GM21529 (cell line): Measurements from ENCODE around the gene NAV1.
A peak's percentile ranks its signal among the peaks of the same experiment; 100 is the strongest.

Source experiments
- ATAC-seq: cut with Tn5 transposase; IDR thresholded peaks from one replicate; pipeline ENCODE4 v1.9.1; 2021; ENCODE audit not compliant: unreplicated experiment

NAV1 gene

GRCh38 chr1:201502511-201502857 lies 36.4 kb upstream of the NAV1 start:
- no peak for ATAC-seq

GRCh38 chr1:201503397-201504176 lies 35.3 kb upstream of the NAV1 start:
- no peak for ATAC-seq

- ATAC-seq = no peak
These were observed 34.7 kb upstream of the NAV1 start for GRCh38 chr1:201504179-201504631.

GRCh38 chr1:201504799-201505502 lies 34.0 kb upstream of the NAV1 start:
- no peak for ATAC-seq

- ATAC-seq = no peak
These were observed 33.4 kb upstream of the NAV1 start for GRCh38 chr1:201505503-201505890.

- no peak for ATAC-seq
These were observed 32.8 kb upstream of the NAV1 start for GRCh38 chr1:201506092-201506491.

GRCh38 chr1:201506557-201507359 lies 32.2 kb upstream of the NAV1 start, which contains the start of gene CSRP1:
CSRP1 (minus strand) TSS chr1:201507123; CDS start chr1:201496303, 10,820 bp downstream.
- peak; percentile 85 for ATAC-seq

- peak; percentile 1 for ATAC-seq
These were observed 31.6 kb upstream of the NAV1 start for GRCh38 chr1:201507360-201507675.

GRCh38 chr1:201508809-201509208 lies 30.1 kb upstream of the NAV1 start:
- ATAC-seq = no peak

GRCh38 chr1:201509601-201510374 lies 29.1 kb upstream of the NAV1 start:
- no peak for ATAC-seq

GRCh38 chr1:201510734-201511133 lies 28.2 kb upstream of the NAV1 start:
- ATAC-seq = no peak

GRCh38 chr1:201511396-201511940 lies 27.5 kb upstream of the NAV1 start:
- no peak for ATAC-seq

GRCh38 chr1:201511941-201512539 lies 26.9 kb upstream of the NAV1 start:
- peak; percentile 41 for ATAC-seq

- no peak for ATAC-seq
These were observed 25.3 kb upstream of the NAV1 start for GRCh38 chr1:201513498-201514243.

- ATAC-seq = no peak
These were observed 24.5 kb upstream of the NAV1 start for GRCh38 chr1:201514466-201514865.

GRCh38 chr1:201515062-201515750 lies 23.7 kb upstream of the NAV1 start:
- no peak for ATAC-seq

GRCh38 chr1:201515895-201516294 lies 23.0 kb upstream of the NAV1 start:
- ATAC-seq = no peak

- no peak for ATAC-seq
These were observed 22.3 kb upstream of the NAV1 start for GRCh38 chr1:201516511-201517127.

- no peak for ATAC-seq
These were observed 21.3 kb upstream of the NAV1 start for GRCh38 chr1:201517631-201518030.
